ENCODE data around the gene SH3BP4.
"Not testable (repeated sequence)": the region's sequence is repeated elsewhere in the genome, so short reads cannot be mapped to it uniquely, and the experiment has no call there.

SH3BP4 gene

GRCh38 chr2:235043762-235044500 is 92.1 kb downstream of the SH3BP4 start:
- DNase-seq = no peak

GRCh38 chr2:235044501-235045271 is 92.9 kb downstream of the SH3BP4 start:
- no peak for DNase-seq

- no peak for DNase-seq
Measured at GRCh38 chr2:235045336-235045972, 93.6 kb downstream of the SH3BP4 start.

GRCh38 chr2:235045973-235046343 is 94.1 kb downstream of the SH3BP4 start:
- no peak for DNase-seq

GRCh38 chr2:235046589-235046988 is 94.8 kb downstream of the SH3BP4 start:
- DNase-seq = no peak

- no peak for DNase-seq
Measured at GRCh38 chr2:235047171-235048160, 95.6 kb downstream of the SH3BP4 start.

GRCh38 chr2:235048549-235048948 is 96.7 kb downstream of the SH3BP4 start:
- no peak for DNase-seq

- DNase-seq = no peak
Measured at GRCh38 chr2:235049069-235049468, 97.3 kb downstream of the SH3BP4 start.

GRCh38 chr2:235049719-235050118 is 97.9 kb downstream of the SH3BP4 start:
- no peak for DNase-seq

GRCh38 chr2:235050980-235051351 is 99.1 kb downstream of the SH3BP4 start:
- peak; percentile 71 for DNase-seq

GRCh38 chr2:235051436-235052260 is 99.8 kb downstream of the SH3BP4 start:
- no peak for DNase-seq

GRCh38 chr2:235052514-235053354 is 100.9 kb downstream of the SH3BP4 start:
- DNase-seq = no peak

- DNase-seq = no peak
Measured at GRCh38 chr2:235053651-235054050, 101.8 kb downstream of the SH3BP4 start.

GRCh38 chr2:235054475-235054874 is 102.7 kb downstream of the SH3BP4 start:
- no peak for DNase-seq

GRCh38 chr2:235054919-235055318 is 103.1 kb downstream of the SH3BP4 start:
- DNase-seq = no peak

- DNase-seq = no peak
Measured at GRCh38 chr2:235055891-235056516, 104.2 kb downstream of the SH3BP4 start.

- DNase-seq = no peak
Measured at GRCh38 chr2:235056768-235057167, 105.0 kb downstream of the SH3BP4 start.

GRCh38 chr2:235057616-235058015 is 105.8 kb downstream of the SH3BP4 start:
- DNase-seq = not testable (repeated sequence)

- DNase-seq = no peak
Measured at GRCh38 chr2:235059161-235059560, 107.3 kb downstream of the SH3BP4 start.

- DNase-seq = no peak
Measured at GRCh38 chr2:235061656-235062055, 109.8 kb downstream of the SH3BP4 start.

Measured in T1000 (cell line).